ENCODE measurements around the gene HGFAC.

Gene HGFAC

GRCh38 chr4:3489451-3489962, 47.7 kb downstream of the HGFAC start:
- TF ChIP-seq RAD21 (IDR thresholded peaks at IDR 0.05; ENCODE audit: low read depth) (no peak), TEAD4 (IDR thresholded peaks at IDR 0.05) (no peak), EGR1 (IDR thresholded peaks at IDR 0.05) (no peak), TAF1 (IDR thresholded peaks at IDR 0.05; ENCODE audit: low read depth) (no peak), USF1 (IDR thresholded peaks at IDR 0.05) (no peak), CEBPB (IDR thresholded peaks at IDR 0.05) (no peak), MAX (IDR thresholded peaks at IDR 0.05) (no peak), TCF12 (IDR thresholded peaks at IDR 0.05; ENCODE audit: low read depth) (no peak), YY1 (IDR thresholded peaks at IDR 0.05; ENCODE audit: low read depth) (no peak), NFIC (IDR thresholded peaks at IDR 0.05) (no peak), CREB1 (IDR thresholded peaks at IDR 0.05; ENCODE audit: low read depth) (no peak), EP300 (IDR thresholded peaks at IDR 0.05; ENCODE audit: borderline replicate concordance) (no peak), REST (IDR thresholded peaks at IDR 0.05; ENCODE audit: low read depth) (no peak), ZBTB7A (IDR thresholded peaks at IDR 0.05; ENCODE audit: low read depth) (no peak), FOXM1 (IDR thresholded peaks at IDR 0.05; ENCODE audit: borderline replicate concordance, low read depth) (no peak)

- TF ChIP-seq TEAD4 (IDR thresholded peaks at IDR 0.05) (no peak), CEBPB (IDR thresholded peaks at IDR 0.05) (no peak), TCF12 (IDR thresholded peaks at IDR 0.05; ENCODE audit: low read depth) (no peak), USF1 (IDR thresholded peaks at IDR 0.05) (no peak), EP300 (IDR thresholded peaks at IDR 0.05; ENCODE audit: borderline replicate concordance) (no peak), REST (IDR thresholded peaks at IDR 0.05; ENCODE audit: low read depth) (no peak), FOXM1 (IDR thresholded peaks at IDR 0.05; ENCODE audit: borderline replicate concordance, low read depth) (no peak), YY1 (IDR thresholded peaks at IDR 0.05; ENCODE audit: low read depth) (no peak), ZBTB7A (IDR thresholded peaks at IDR 0.05; ENCODE audit: low read depth) (no peak), EGR1 (IDR thresholded peaks at IDR 0.05) (no peak), MAX (IDR thresholded peaks at IDR 0.05) (no peak), RAD21 (IDR thresholded peaks at IDR 0.05; ENCODE audit: low read depth) (no peak), NFIC (IDR thresholded peaks at IDR 0.05) (no peak), CREB1 (IDR thresholded peaks at IDR 0.05; ENCODE audit: low read depth) (no peak), TAF1 (IDR thresholded peaks at IDR 0.05; ENCODE audit: low read depth) (no peak)
Observed at GRCh38 chr4:3491681-3492405, 50.1 kb downstream of the HGFAC start.

GRCh38 chr4:3492741-3493719, 51.3 kb downstream of the HGFAC start:
- no peak for TF ChIP-seq USF1 (IDR thresholded peaks at IDR 0.05)
- TF ChIP-seq EGR1 (IDR thresholded peaks at IDR 0.05), result no peak
- no peak for TF ChIP-seq NFIC (IDR thresholded peaks at IDR 0.05)
- no peak for TF ChIP-seq CREB1 (IDR thresholded peaks at IDR 0.05; ENCODE audit: low read depth)
- TF ChIP-seq YY1 (IDR thresholded peaks at IDR 0.05; ENCODE audit: low read depth), result no peak
- no peak for TF ChIP-seq MAX (IDR thresholded peaks at IDR 0.05)
- no peak for TF ChIP-seq EP300 (IDR thresholded peaks at IDR 0.05; ENCODE audit: borderline replicate concordance)
- TF ChIP-seq TAF1 (IDR thresholded peaks at IDR 0.05; ENCODE audit: low read depth), result no peak
- no peak for TF ChIP-seq TEAD4 (IDR thresholded peaks at IDR 0.05)
- no peak for TF ChIP-seq TCF12 (IDR thresholded peaks at IDR 0.05; ENCODE audit: low read depth)
